Lower lobe of right lung (tissue), 2 donors: Measurements from ENCODE around the gene F11. TPM values are rescaled to one million over a fixed set of nuclear protein-coding genes. Genes with fewer than 3 reads are reported as not detected.
"Not testable (repeated sequence)": the region's sequence is repeated elsewhere in the genome, so short reads cannot be mapped to it uniquely, and the experiment has no call there.

Experiments
- ATAC-seq, 2 donors: fragments of 200-7000 bp; cut with Tn5 transposase; one replicate each; pipeline ENCODE4 v1.9.1; 2020 to 2022; ENCODE audit warnings: mild to moderate bottlenecking in 2 of 2, moderate library complexity in 2 of 2
- DNase-seq: peaks from one replicate; pipeline ENCODE4 v3.0.0-alpha.2; 2020
- H3K27ac ChIP-seq: fragments of 200-600 bp; one replicate; pipeline ENCODE4 v1.8.0; 2022
- H3K27me3 ChIP-seq: fragments of 200-600 bp; one replicate; pipeline ENCODE4 v1.8.0; 2022; ENCODE audit warnings: low read depth
- H3K36me3 ChIP-seq: fragments of 200-600 bp; one replicate; pipeline ENCODE4 v1.8.0; 2022; ENCODE audit warnings: mild to moderate bottlenecking
- H3K4me1 ChIP-seq: fragments of 200-600 bp; one replicate; pipeline ENCODE4 v1.8.0; 2022
- H3K4me3 ChIP-seq: fragments of 200-600 bp; one replicate; pipeline ENCODE4 v1.8.0; 2022; ENCODE audit warnings: mild to moderate bottlenecking
- H3K9me3 ChIP-seq: fragments of 200-600 bp; one replicate; pipeline ENCODE4 v1.8.0; 2022
- CTCF ChIP-seq: fragments of 200-600 bp; IDR thresholded peaks from one replicate; pipeline ENCODE4 v1.8.0; 2022; ENCODE audit warnings: antibody characterized with exemption, mild to moderate bottlenecking
- intact Hi-C: fragments of 100-400 bp; cut with DNase I; formaldehyde crosslinking; loops from one replicate; pipeline ENCODE4 v1.11.0; 2022
- total RNA-seq: library from RNA; stranded (reverse); fragmentation: NEBNext Ultra II Directional; extraction: Animal tissue kit (Norgen Biotek cat#: 25700); gene quantifications from one replicate; pipeline ENCODE4 v1.2.1, GENCODE V29; 2021
- donor health status: DM: no; HTN: yes; CAD: no; lungs with severe emphysema.

Gene F11
- total RNA-seq, 1 donor from 2014 or later: 20.5 TPM

GRCh38 chr4:186307497-186307896 lies 41.5 kb downstream of the F11 start:
- intact Hi-C loops: loop anchor here (10.0 kb wide), 1 partner anchor 277 kb away; no protein-coding TSS in a partner anchor
- peak; percentile 77 to 81 for ATAC-seq
- H3K27ac ChIP-seq: no peak overlapping the region

GRCh38 chr4:186307916-186308315 lies 41.9 kb downstream of the F11 start:
- no peaks in the 10 kb centered on the region for H3K4me1 ChIP-seq
- intact Hi-C loops: loop anchor here (10.0 kb wide), 1 partner anchor 277 kb away; no protein-coding TSS in a partner anchor
- TF ChIP-seq CTCF: no peak
- DNase-seq (no peak), ATAC-seq (peak; percentile 79 to 84)
- H3K27me3 ChIP-seq: peaks cover 5% of the 10 kb centered on the region
- no peaks in the 10 kb centered on the region for H3K9me3 ChIP-seq
- no peak overlapping the region for H3K4me3 ChIP-seq
- no peak overlapping the region for H3K27ac ChIP-seq
- H3K36me3 ChIP-seq: no peaks in the 10 kb centered on the region

More at GRCh38 chr4:186307497-186307896, 41.5 kb downstream of the F11 start:
- no peak for DNase-seq
- Histone ChIP-seq H3K9me3 (no peaks in the 10 kb centered on the region), H3K4me3 (no peak overlapping the region), H3K4me1 (no peaks in the 10 kb centered on the region), H3K36me3 (no peaks in the 10 kb centered on the region), H3K27me3 (peaks cover 5% of the 10 kb centered on the region)
- no peak for TF ChIP-seq CTCF

GRCh38 chr4:186318481-186318880 lies 52.5 kb downstream of the F11 start:
- no peaks in the 10 kb centered on the region for H3K4me1 ChIP-seq
- intact Hi-C loops: no loop called here
- peaks cover 5% of the 10 kb centered on the region for H3K27me3 ChIP-seq
- no peaks in the 10 kb centered on the region for H3K9me3 ChIP-seq
- ATAC-seq: no peak
- DNase-seq: no peak
- no peak for TF ChIP-seq CTCF
- no peak overlapping the region for H3K27ac ChIP-seq
- H3K4me3 ChIP-seq: no peak overlapping the region
- H3K36me3 ChIP-seq: no peaks in the 10 kb centered on the region

GRCh38 chr4:186324660-186325059 lies 58.7 kb downstream of the F11 start:
- intact Hi-C loops, DNase-seq, H3K27ac ChIP-seq, H3K27me3 ChIP-seq, H3K9me3 ChIP-seq, H3K4me1 ChIP-seq, H3K36me3 ChIP-seq, ATAC-seq, H3K4me3 ChIP-seq: not testable (repeated sequence)

- no peak for TF ChIP-seq CTCF
- intact Hi-C loops: no loop called here
- Histone ChIP-seq H3K4me3 (no peak overlapping the region), H3K9me3 (peaks cover 4% of the 10 kb centered on the region), H3K27ac (no peak overlapping the region), H3K27me3 (no peaks in the 10 kb centered on the region), H3K36me3 (no peaks in the 10 kb centered on the region), H3K4me1 (no peaks in the 10 kb centered on the region)
- ATAC-seq (no peak), DNase-seq (no peak)
These were observed 60.4 kb downstream of the F11 start for GRCh38 chr4:186326391-186326790.

- Histone ChIP-seq H3K36me3 (no peaks in the 10 kb centered on the region), H3K4me1 (no peaks in the 10 kb centered on the region), H3K9me3 (peaks cover 20% of the 10 kb centered on the region), H3K27ac (no peak overlapping the region), H3K4me3 (no peak overlapping the region), H3K27me3 (no peaks in the 10 kb centered on the region)
- no peak for DNase-seq
- intact Hi-C loops: no loop called here
- no peak for ATAC-seq
- TF ChIP-seq CTCF: no peak
These were observed 63.4 kb downstream of the F11 start for GRCh38 chr4:186329372-186329771.
